GM23338 (cell line): ENCODE data around the gene PTPRR. TPM values are rescaled to one million over a fixed set of nuclear protein-coding genes. Genes with fewer than 3 reads are reported as not detected.

ENCODE experiments used
- ATAC-seq: fragments of 200-7000 bp; cut with Tn5 transposase; 3 replicates; pipeline ENCODE4 v1.9.1; 2020
- DNase-seq: peaks from one replicate; pipeline ENCODE4 v3.0.0-alpha.2; 2015; ENCODE audit warnings: low spot score
- H2AFZ ChIP-seq: fragments of 200-600 bp; sonication (generic); 2 replicates; pipeline ENCODE4 v1.8.0; 2016; ENCODE audit warnings: antibody characterized with exemption, mild to moderate bottlenecking, moderate library complexity
- H3F3A ChIP-seq: fragments of 200-600 bp; sonication (generic); replicated peaks from 2 replicates; pipeline ENCODE4 v1.8.0; 2017; ENCODE audit warnings: antibody characterized with exemption, mixed run types, low read depth
- H3K27ac ChIP-seq: fragments of 200-600 bp; sonication (generic); 2 replicates; pipeline ENCODE4 v1.6.1; 2016; ENCODE audit warnings: low read depth
- H3K27me3 ChIP-seq: fragments of 200-600 bp; sonication (generic); 2 replicates; pipeline ENCODE4 v1.8.0; 2016; ENCODE audit warnings: mild to moderate bottlenecking, mixed run types, moderate library complexity; ENCODE audit not compliant: insufficient read depth
- H3K36me3 ChIP-seq: fragments of 200-600 bp; sonication (generic); 2 replicates; pipeline ENCODE4 v1.8.0; 2016; ENCODE audit warnings: mild to moderate bottlenecking; ENCODE audit not compliant: insufficient read depth
- H3K4me1 ChIP-seq: fragments of 200-600 bp; sonication (generic); 2 replicates; pipeline ENCODE4 v1.8.0; 2016; ENCODE audit warnings: mild to moderate bottlenecking, moderate library complexity; ENCODE audit not compliant: insufficient read depth
- H3K4me2 ChIP-seq: fragments of 200-600 bp; sonication (generic); 2 replicates; pipeline ENCODE4 v1.7.1; 2017; ENCODE audit warnings: mixed run types
- H3K4me3 ChIP-seq: fragments of 200-600 bp; sonication (generic); 2 replicates; pipeline ENCODE4 v1.6.1; 2016; ENCODE audit warnings: mixed run types
- H3K79me2 ChIP-seq: fragments of 200-600 bp; sonication (generic); replicated peaks from 2 replicates; pipeline ENCODE4 v1.8.0; 2017; ENCODE audit warnings: mild to moderate bottlenecking; ENCODE audit not compliant: insufficient read depth
- H3K9me2 ChIP-seq: fragments of 200-600 bp; sonication (generic); 2 replicates; pipeline ENCODE4 v1.8.0; 2017; ENCODE audit not compliant: insufficient read depth
- H4K20me1 ChIP-seq: fragments of 200-600 bp; sonication (generic); replicated peaks from 2 replicates; pipeline ENCODE4 v1.8.0; 2017; ENCODE audit warnings: mild to moderate bottlenecking; ENCODE audit not compliant: insufficient read depth
- H3K27ac Mint-ChIP-seq: 2 replicates; pipeline ENCODE4 v1.8.0; 2020; ENCODE audit warnings: inconsistent platforms, mild to moderate bottlenecking, moderate library complexity, mixed read lengths
- H3K27me3 Mint-ChIP-seq: 3 replicates; pipeline ENCODE4 v1.8.0; 2022; ENCODE audit warnings: low read depth, mild to moderate bottlenecking, moderate library complexity, mixed read lengths, inconsistent platforms; ENCODE audit not compliant: insufficient read depth, poor library complexity
- H3K36me3 Mint-ChIP-seq: 3 replicates; pipeline ENCODE4 v1.8.0; 2021; ENCODE audit warnings: low read depth, mild to moderate bottlenecking, inconsistent platforms, moderate library complexity, mixed read lengths
- H3K4me1 Mint-ChIP-seq: 3 replicates; pipeline ENCODE4 v1.8.0; 2020; ENCODE audit warnings: mild to moderate bottlenecking, inconsistent platforms, mixed read lengths
- H3K4me3 Mint-ChIP-seq: 3 replicates; pipeline ENCODE4 v1.8.0; 2021; ENCODE audit warnings: moderate library complexity, mild to moderate bottlenecking, inconsistent platforms, mixed read lengths
- H3K9me3 Mint-ChIP-seq: 3 replicates; pipeline ENCODE4 v1.8.0; 2020; ENCODE audit warnings: moderate library complexity, mild to moderate bottlenecking, inconsistent platforms, mixed read lengths
- CTCF ChIP-seq, 2 experiments: fragments of 200-600 bp in 1 of 2; sonication (generic) in 1 of 2; conservative IDR thresholded peaks; 2 replicates each; pipeline versions ENCODE4 v1.5.1 to v1.6.1; 2016 to 2017; ENCODE audit warnings: antibody characterized with exemption in 2 of 2, low read depth in 2 of 2, mild to moderate bottlenecking in 2 of 2, moderate library complexity in 1 of 2
- ETS1 ChIP-seq: IDR thresholded peaks from 2 replicates; pipeline ENCODE4 v1.6.1; 2016; ENCODE audit warnings: antibody characterized with exemption
- EZH2 ChIP-seq: fragments of 200-600 bp; sonication (generic); IDR thresholded peaks from one replicate; pipeline ENCODE4 v1.8.0; 2017; ENCODE audit warnings: antibody characterized with exemption, mild to moderate bottlenecking, low read depth; ENCODE audit not compliant: unreplicated experiment
- EZH2phosphoT487 ChIP-seq: fragments of 200-600 bp; sonication (generic); IDR thresholded peaks from one replicate; pipeline ENCODE4 v1.8.1; 2018; ENCODE audit warnings: antibody characterized with exemption; ENCODE audit not compliant: unreplicated experiment
- JUNB ChIP-seq: IDR thresholded peaks from one replicate; pipeline ENCODE4 v1.6.1; 2016; ENCODE audit warnings: antibody characterized with exemption; ENCODE audit not compliant: unreplicated experiment
- NANOG ChIP-seq: IDR thresholded peaks from 2 replicates; pipeline ENCODE4 v1.6.1; 2016; ENCODE audit warnings: antibody characterized with exemption, borderline replicate concordance
- POLR2AphosphoS5 ChIP-seq: IDR thresholded peaks from 2 replicates; pipeline ENCODE4 v1.6.1; 2016; ENCODE audit warnings: antibody characterized with exemption, low read depth
- REST ChIP-seq: IDR thresholded peaks from one replicate; pipeline ENCODE4 v1.6.1; 2018; ENCODE audit warnings: antibody characterized with exemption; ENCODE audit not compliant: unreplicated experiment
- ZNF114 ChIP-seq: fragments of 250-450 bp; sonication (Bioruptor Pico); IDR thresholded peaks from 2 replicates; pipeline ENCODE4 v1.5.0; 2020; ENCODE audit warnings: mild to moderate bottlenecking, moderate library complexity
- ZNF331 ChIP-seq: fragments of 250-450 bp; sonication (Bioruptor Pico); IDR thresholded peaks from 2 replicates; pipeline ENCODE4 v1.5.0; 2020; ENCODE audit warnings: low read depth, mild to moderate bottlenecking, moderate library complexity
- ZNF462 ChIP-seq: fragments of 250-450 bp; sonication (Bioruptor Pico); IDR thresholded peaks from 2 replicates; pipeline ENCODE4 v1.5.0; 2020; ENCODE audit warnings: mild to moderate bottlenecking, moderate library complexity
- polyA plus RNA-seq: library from polyadenylated mRNA; unstranded; fragments of >200 nt; fragmentation: Nextera tagmentation; extraction: Ambion mirVana; gene quantifications from 2 replicates; pipeline ENCODE4 v1.2.1, GENCODE V29; 2016
- total RNA-seq: library from RNA; depleted of rRNA; stranded (reverse); fragments of >200 nt; shearing (Covaris generic); gene quantifications from 2 replicates; pipeline ENCODE4 v1.2.3, GENCODE V29; 2014

Gene PTPRR
- total and polyA plus RNA-seq, 2 experiments from 2014 or later, result 0.26 to 0.76 TPM

- TF ChIP-seq ETS1, result no peak
- TF ChIP-seq CTCF (conservative IDR thresholded peaks at IDR 0.05; ENCODE audit: low read depth in 2 of 2), result no peak
- TF ChIP-seq NANOG, result no peak
- no peak for TF ChIP-seq ZNF331 (CRISPR knock-in tag)
- no peak for TF ChIP-seq REST
- no peak for TF ChIP-seq JUNB
- TF ChIP-seq ZNF114 (CRISPR knock-in tag), result no peak
- no peak for TF ChIP-seq POLR2AphosphoS5
- no peak for TF ChIP-seq EZH2
Measured at GRCh38 chr12:70619471-70620152, 300.9 kb downstream of the PTPRR start (continued).

- Histone ChIP-seq H3K4me2 (no peak overlapping the region), H3K36me3 (no peaks in the 10 kb centered on the region), H2AFZ (no peak overlapping the region), H3F3A (no peaks in the 10 kb centered on the region), H3K27me3 (no peaks in the 10 kb centered on the region), H3K27ac (no peak overlapping the region), H3K9me2 (no peaks in the 10 kb centered on the region), H3K4me3 (no peak overlapping the region), H4K20me1 (no peaks in the 10 kb centered on the region), H3K79me2 (no peaks in the 10 kb centered on the region), H3K4me1 (peaks cover 36% of the 10 kb centered on the region)
- H3K9me3 Mint-ChIP-seq, result no peaks in the 10 kb centered on the region
- DNase-seq, result no peak
- ATAC-seq, result no peak
- H3K4me1 Mint-ChIP-seq, result peaks cover 36% of the 10 kb centered on the region
- no peak overlapping the region for H3K27ac Mint-ChIP-seq
- no peaks in the 10 kb centered on the region for H3K36me3 Mint-ChIP-seq
- no peak overlapping the region for H3K4me3 Mint-ChIP-seq
- H3K27me3 Mint-ChIP-seq, result peaks cover 2% of the 10 kb centered on the region
- TF ChIP-seq EZH2 (no peak), ZNF462 (CRISPR knock-in tag) (no peak), NANOG (no peak), EZH2phosphoT487 (no peak), POLR2AphosphoS5 (no peak)
Measured at GRCh38 chr12:70618371-70618770, 302.2 kb downstream of the PTPRR start.
